Endothelial cell of umbilical vein (primary cell): ENCODE data around the gene SPEF2. TPM values are rescaled to one million over a fixed set of nuclear protein-coding genes. Genes with fewer than 3 reads are reported as not detected.

Source experiments
- BruUV-seq: library from RNA; stranded (reverse); fragments of 400-500 nt; replicated peaks from 2 replicates; lab custom pipeline; 2021; lab: Mats Ljungman, UMichigan
- CTCF ChIA-PET: fragments of 300-600, 350-600 bp; sonication (Branson Sonifier 250); formaldehyde crosslinking; loops from one replicate; lab custom pipeline; 2021; ENCODE audit warnings: antibody characterized with exemption, inconsistent platforms; lab: Charles Lee
- POLR2A ChIA-PET: fragments of 300-600, 350-600 bp; sonication (Branson Sonifier 250); formaldehyde crosslinking; loops from one replicate; lab custom pipeline; 2021; ENCODE audit warnings: antibody characterized with exemption, inconsistent platforms; lab: Charles Lee
- DNase-seq: peaks from one replicate; pipeline ENCODE4 v3.0.0-alpha.2; 2011; ENCODE audit warnings: low read depth, low spot score
- FAIRE-seq: peaks from 2 replicates; lab custom pipeline; 2011; peaks lifted over from hg19 to GRCh38; lab: Jason Lieb, UNC
- H2AFZ ChIP-seq: 2 replicates; pipeline ENCODE4 v1.6.0; 2012; ENCODE audit warnings: low read depth, low read length, control low read depth, inconsistent platforms
- H3K27ac ChIP-seq: 2 replicates; pipeline ENCODE4 v1.5.1; 2011; ENCODE audit warnings: low read depth, mild to moderate bottlenecking, control low read depth, low read length, moderate library complexity; ENCODE audit not compliant: insufficient read depth
- H3K27me3 ChIP-seq, 2 experiments: 2 replicates each; pipeline versions ENCODE4 v1.6.0 to v1.6.1; 2011; ENCODE audit warnings: low read length in 2 of 2, mixed read lengths in 1 of 2; ENCODE audit not compliant: control insufficient read depth in 2 of 2, insufficient read depth in 2 of 2
- H3K36me3 ChIP-seq, 2 experiments: 2 replicates in 1 of 2; 3 replicates in 1 of 2; pipeline ENCODE4 v1.5.1; 2011; ENCODE audit warnings: low read length in 2 of 2, mild to moderate bottlenecking in 1 of 2, moderate library complexity in 1 of 2; ENCODE audit not compliant: control insufficient read depth in 2 of 2, insufficient read depth in 2 of 2; ENCODE audit errors: extremely low read depth in 1 of 2
- H3K4me1 ChIP-seq: 3 replicates; pipeline ENCODE4 v1.5.1; 2011; ENCODE audit warnings: mild to moderate bottlenecking, low read length; ENCODE audit not compliant: control insufficient read depth, insufficient read depth; ENCODE audit errors: extremely low read depth
- H3K4me2 ChIP-seq: 2 replicates; pipeline ENCODE4 v1.6.1; 2011; ENCODE audit warnings: low read length, control low read depth, mixed read lengths; ENCODE audit not compliant: insufficient read depth
- H3K4me3 ChIP-seq, 3 experiments: fragments of 200-600 bp in 1 of 3; sonication (generic), shearing (Covaris generic) in 1 of 3; replicated peaks in 1 of 3; 2 replicates each; pipeline ENCODE4 v1.5.1; 2011 to 2016; ENCODE audit warnings: control low read depth in 3 of 3, low read length in 3 of 3, mild to moderate bottlenecking in 2 of 3, inconsistent platforms in 1 of 3, low read depth in 1 of 3, moderate library complexity in 1 of 3; ENCODE audit not compliant: insufficient read depth in 1 of 3
- H3K79me2 ChIP-seq: 2 replicates; pipeline ENCODE4 v1.6.0; 2012; ENCODE audit warnings: low read length, inconsistent platforms; ENCODE audit not compliant: control insufficient read depth, insufficient read depth
- H3K9ac ChIP-seq: replicated peaks from 2 replicates; pipeline ENCODE3; 2011; ENCODE audit warnings: low read length, control low read depth; ENCODE audit not compliant: insufficient read depth; ENCODE audit errors: extremely low read depth
- H3K9me1 ChIP-seq: replicated peaks from 3 replicates; pipeline ENCODE4 v1.6.0; 2011; ENCODE audit warnings: mild to moderate bottlenecking, low read length; ENCODE audit not compliant: control insufficient read depth, insufficient read depth; ENCODE audit errors: extremely low read depth
- H3K9me3 ChIP-seq: replicated peaks from 2 replicates; pipeline ENCODE4 v1.5.1; 2012; ENCODE audit warnings: low read length, inconsistent platforms; ENCODE audit not compliant: control insufficient read depth, insufficient read depth
- H4K20me1 ChIP-seq: replicated peaks from 2 replicates; pipeline ENCODE3; 2011; ENCODE audit warnings: mild to moderate bottlenecking, low read length; ENCODE audit not compliant: control insufficient read depth, insufficient read depth; ENCODE audit errors: extremely low read depth
- EZH2 ChIP-seq: IDR thresholded peaks from 2 replicates; pipeline ENCODE4 v1.6.1; 2012; ENCODE audit warnings: borderline replicate concordance, low read depth, mild to moderate bottlenecking, moderate library complexity, low read length, inconsistent platforms; ENCODE audit not compliant: severe bottlenecking
- FOS ChIP-seq: IDR thresholded peaks from 2 replicates; pipeline ENCODE4 v1.6.1; 2011; ENCODE audit warnings: mild to moderate bottlenecking, low read length, moderate library complexity, borderline replicate concordance; ENCODE audit not compliant: insufficient read depth
- GATA2 ChIP-seq: IDR thresholded peaks from 2 replicates; pipeline ENCODE4 v1.7.0; 2011; ENCODE audit warnings: low read depth, mild to moderate bottlenecking, moderate library complexity, mixed read lengths, low read length; ENCODE audit not compliant: insufficient read length, insufficient read depth
- JUN ChIP-seq: IDR thresholded peaks from 2 replicates; pipeline ENCODE4 v1.6.1; 2011; ENCODE audit warnings: borderline replicate concordance, low read depth; ENCODE audit not compliant: insufficient read length, insufficient read depth
- MYC ChIP-seq: IDR thresholded peaks from one replicate; pipeline ENCODE4 v1.6.1; 2011; ENCODE audit warnings: mild to moderate bottlenecking, low read depth, low read length
- POLR2A ChIP-seq: IDR thresholded peaks from 2 replicates; pipeline ENCODE4 v1.6.1; 2012; ENCODE audit warnings: low read depth, mild to moderate bottlenecking, control low read depth, low read length
- POLR2AphosphoS5 ChIP-seq: IDR thresholded peaks from 2 replicates; pipeline ENCODE4 v1.6.1; 2012; ENCODE audit warnings: low read depth, mild to moderate bottlenecking, control low read depth, low read length, moderate library complexity; ENCODE audit not compliant: insufficient read depth
- dilution Hi-C: fragments of 300-500 bp; cut with MboI; formaldehyde crosslinking; loops from one replicate; pipeline ENCODE4 v1.15.0; 2019; ENCODE audit warnings: low sequenced_read_pairs; ENCODE audit not compliant: extremely low pct_ligation_motif_present
- intact Hi-C: fragments of 100-400 bp; cut with micrococcal nuclease; formaldehyde crosslinking; loops from one replicate; pipeline ENCODE4 v1.10.0; 2022
- polyA plus RNA-seq, 4 experiments: library from polyadenylated mRNA; depleted of rRNA in 3 of 4; stranded (reverse) in 3 of 4; unstranded in 1 of 4; fragments of >200 nt; gene quantifications; 2 replicates each; pipeline versions ENCODE4 v1.2.1 to v1.2.3, GENCODE V29; 2011 to 2012; ENCODE audit warnings: missing spikeins in 1 of 4
- total RNA-seq: library from RNA; stranded (reverse); gene quantifications from 2 replicates; pipeline ENCODE4 v1.2.3, GENCODE V29; 2021
- TF ChIP-seq, protein P1 (sequence below), 2 donors: IDR thresholded peaks; 1 replicate in 1 of 2; 2 replicates in 1 of 2; pipeline ENCODE4 v1.5.1; 2011; ENCODE audit warnings: low read length in 2 of 2, mild to moderate bottlenecking in 2 of 2, moderate library complexity in 2 of 2, control low read depth in 1 of 2, inconsistent platforms in 1 of 2, low read depth in 1 of 2; ENCODE audit not compliant: insufficient read depth in 1 of 2; ENCODE audit errors: extremely low read depth in 1 of 2
- TF ChIP-seq, protein P2 (sequence below): IDR thresholded peaks from 2 replicates; pipeline ENCODE4 v1.6.1; 2011; ENCODE audit not compliant: insufficient read depth, insufficient read length

The SPEF2 gene
- total and polyA plus RNA-seq, 2 donors (not counting 3 experiments of a cell fraction or from before 2014, with no cell fraction given) = 0.28 to 0.73 TPM

DNA sequence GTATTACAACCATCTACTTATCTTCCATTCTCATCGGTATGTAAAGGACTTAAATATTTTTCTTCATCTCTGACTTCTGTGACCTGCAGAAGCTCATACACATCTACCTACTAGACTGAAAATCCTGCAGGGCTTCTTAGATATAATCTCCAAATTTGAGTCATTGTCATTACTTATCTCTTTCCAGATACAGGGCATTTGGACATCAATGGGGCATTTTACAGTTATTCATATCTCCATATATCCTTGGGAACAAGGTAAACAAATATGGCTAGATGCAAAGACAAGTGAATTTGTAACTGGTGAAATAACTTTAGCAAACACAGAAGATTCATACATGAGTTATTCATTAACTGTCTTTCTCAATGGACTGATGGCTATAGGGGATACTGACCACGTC is 201.4 kb downstream of the SPEF2 start:
- Histone ChIP-seq H3K9ac (no peak overlapping the region), H3K9me3 (no peaks in the 10 kb centered on the region), H3K4me3 (no peak overlapping the region), H2AFZ (no peak overlapping the region), H3K36me3 (no peaks in the 10 kb centered on the region), H3K27ac (no peak overlapping the region), H3K4me1 (no peaks in the 10 kb centered on the region), H3K9me1 (no peaks in the 10 kb centered on the region), H3K79me2 (no peaks in the 10 kb centered on the region), H3K4me2 (no peak overlapping the region), H3K27me3 (peaks cover 0 to 5% of the 10 kb centered on the region in 2 experiments), H4K20me1 (no peaks in the 10 kb centered on the region)
- CTCF ChIA-PET = no interaction called here
- no TSS peak for BruUV-seq
- dilution Hi-C loops (no loop called here), intact Hi-C loops (no loop called here)
- DNase-seq (no peak), FAIRE-seq (no peak)
- POLR2A ChIA-PET = no interaction called here
- TF ChIP-seq POLR2A (no peak), POLR2AphosphoS5 (no peak), GATA2 (no peak), EZH2 (no peak), MYC (no peak), FOS (no peak), JUN (no peak)
- TF ChIP-seq, protein P1, sequence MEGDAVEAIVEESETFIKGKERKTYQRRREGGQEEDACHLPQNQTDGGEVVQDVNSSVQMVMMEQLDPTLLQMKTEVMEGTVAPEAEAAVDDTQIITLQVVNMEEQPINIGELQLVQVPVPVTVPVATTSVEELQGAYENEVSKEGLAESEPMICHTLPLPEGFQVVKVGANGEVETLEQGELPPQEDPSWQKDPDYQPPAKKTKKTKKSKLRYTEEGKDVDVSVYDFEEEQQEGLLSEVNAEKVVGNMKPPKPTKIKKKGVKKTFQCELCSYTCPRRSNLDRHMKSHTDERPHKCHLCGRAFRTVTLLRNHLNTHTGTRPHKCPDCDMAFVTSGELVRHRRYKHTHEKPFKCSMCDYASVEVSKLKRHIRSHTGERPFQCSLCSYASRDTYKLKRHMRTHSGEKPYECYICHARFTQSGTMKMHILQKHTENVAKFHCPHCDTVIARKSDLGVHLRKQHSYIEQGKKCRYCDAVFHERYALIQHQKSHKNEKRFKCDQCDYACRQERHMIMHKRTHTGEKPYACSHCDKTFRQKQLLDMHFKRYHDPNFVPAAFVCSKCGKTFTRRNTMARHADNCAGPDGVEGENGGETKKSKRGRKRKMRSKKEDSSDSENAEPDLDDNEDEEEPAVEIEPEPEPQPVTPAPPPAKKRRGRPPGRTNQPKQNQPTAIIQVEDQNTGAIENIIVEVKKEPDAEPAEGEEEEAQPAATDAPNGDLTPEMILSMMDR (IDR thresholded peaks at IDR 0.05; ENCODE audit: extremely low read depth in 1 of 2, insufficient read depth in 1 of 2, low read depth in 1 of 2, low read length in 2 of 2) = no peak
- TF ChIP-seq, protein P2, sequence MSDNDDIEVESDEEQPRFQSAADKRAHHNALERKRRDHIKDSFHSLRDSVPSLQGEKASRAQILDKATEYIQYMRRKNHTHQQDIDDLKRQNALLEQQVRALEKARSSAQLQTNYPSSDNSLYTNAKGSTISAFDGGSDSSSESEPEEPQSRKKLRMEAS = no peak
